HEK293T (cell line): ENCODE measurements around the gene SLC25A39.

Source experiments
- FOXK2 ChIP-seq: fragments of 450-650 bp; IDR thresholded peaks from 2 replicates; pipeline ENCODE4 v1.6.1; 2016; ENCODE audit warnings: mild to moderate bottlenecking
- FOXM1 ChIP-seq: fragments of 450-650 bp; IDR thresholded peaks from 2 replicates; pipeline ENCODE4 v1.6.1; 2017; ENCODE audit warnings: mild to moderate bottlenecking, borderline replicate concordance
- HDGF ChIP-seq: fragments of 450-650 bp; IDR thresholded peaks from 2 replicates; pipeline ENCODE4 v1.6.1; 2017; ENCODE audit warnings: antibody characterized with exemption, borderline replicate concordance
- SUZ12 ChIP-seq: fragments of 450-650 bp; IDR thresholded peaks from 2 replicates; pipeline ENCODE4 v1.6.1; 2016; ENCODE audit warnings: mild to moderate bottlenecking

- TF ChIP-seq HDGF (no peak), SUZ12 (no peak), FOXK2 (no peak), FOXM1 (no peak)
These were observed 37.0 kb downstream of the SLC25A39 start for GRCh38 chr17:44287651-44288050.
